HEK293T (cell line): ENCODE results near the gene RNF38.

ENCODE experiments used
- ARNT ChIP-seq: fragments of 450-650 bp; IDR thresholded peaks from 2 replicates; pipeline ENCODE4 v1.6.1; 2017; ENCODE audit warnings: mild to moderate bottlenecking
- FOXK2 ChIP-seq: fragments of 450-650 bp; IDR thresholded peaks from 2 replicates; pipeline ENCODE4 v1.6.1; 2016; ENCODE audit warnings: mild to moderate bottlenecking
- SUZ12 ChIP-seq: fragments of 450-650 bp; IDR thresholded peaks from 2 replicates; pipeline ENCODE4 v1.6.1; 2016; ENCODE audit warnings: mild to moderate bottlenecking
- TARDBP ChIP-seq: fragments of 450-650 bp; IDR thresholded peaks from 2 replicates; pipeline ENCODE4 v1.6.1; 2016

- TF ChIP-seq SUZ12: no peak
- no peak for TF ChIP-seq ARNT
- no peak for TF ChIP-seq TARDBP
- TF ChIP-seq FOXK2: no peak
These were observed 93.4 kb downstream of the RNF38 start for GRCh38 chr9:36306471-36307306.
